Measurements from ENCODE around the gene CMSS1. TPM values are rescaled to one million over a fixed set of nuclear protein-coding genes. Genes with fewer than 3 reads are reported as not detected.

Gene CMSS1
- total RNA-seq, 1 experiment from 2014 or later: 64.1 TPM

DNA sequence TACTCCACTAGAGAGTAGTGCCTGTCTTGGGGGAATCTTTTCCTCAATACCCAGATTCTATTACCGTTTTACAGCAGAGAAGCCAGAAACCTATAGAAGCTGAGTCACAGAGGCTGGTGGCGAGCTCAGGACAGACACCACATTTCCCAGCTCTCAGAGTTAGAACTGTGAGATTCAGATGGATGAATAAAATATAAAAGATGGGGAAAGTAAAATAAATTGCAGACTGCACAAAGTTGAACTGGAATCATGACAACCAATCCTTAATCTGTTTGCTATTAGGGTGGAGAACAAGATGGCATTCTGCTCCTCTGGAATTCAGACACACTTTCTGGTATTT, 40.5 kb upstream of the CMSS1 start:
- Histone ChIP-seq H3K4me1 (ENCODE audit: control insufficient read depth in 1 of 2, insufficient read depth in 2 of 2, low read length in 2 of 2) (no peaks in the 10 kb centered on the region), H3K9me2 (ENCODE audit: insufficient read depth) (no peaks in the 10 kb centered on the region), H3K27ac (ENCODE audit: low read depth, low read length) (no peak overlapping the region), H2AFZ (ENCODE audit: low read depth, low read length, poor library complexity, severe bottlenecking) (no peak overlapping the region), H4K20me1 (ENCODE audit: insufficient read depth) (no peaks in the 10 kb centered on the region), H3K36me3 (ENCODE audit: control insufficient read depth in 1 of 2, insufficient read depth in 2 of 2, low read length in 2 of 2) (no peaks in the 10 kb centered on the region), H3K9me3 (ENCODE audit: control insufficient read depth in 1 of 2, insufficient read depth in 1 of 2, low read depth in 1 of 2, low read length in 2 of 2) (no peaks in the 10 kb centered on the region), H3K4me2 (ENCODE audit: low read length) (no peak overlapping the region), H3K4me3 (replicated peaks in 1 of 2; ENCODE audit: low read depth in 1 of 2, low read length in 2 of 2) (no peak overlapping the region), H3K9ac (ENCODE audit: low read length) (no peak overlapping the region), H3K27me3 (ENCODE audit: insufficient read depth, low read length) (peaks cover 58% of the 10 kb centered on the region), H3K79me2 (ENCODE audit: insufficient read depth, low read length) (no peaks in the 10 kb centered on the region)
- ChIA-PET CTCF (no interaction called here), POLR2A (no interaction called here), RAD21 (ENCODE audit: low non-redundant PET in 1 of 2, low total read pairs in 2 of 2, uncharacterized antibody in 2 of 2, unreplicated experiment in 2 of 2) (no interaction called here)
- TF ChIP-seq ZFX (IDR thresholded peaks at IDR 0.05) (no peak), TCF7L2 (IDR thresholded peaks at IDR 0.05; ENCODE audit: borderline replicate concordance, extremely low read depth, insufficient read depth, insufficient read length) (no peak), EZH2 (IDR thresholded peaks at IDR 0.05) (no peak), SIN3A (IDR thresholded peaks at IDR 0.05; ENCODE audit: low read depth) (no peak), EGR1 (IDR thresholded peaks at IDR 0.05; ENCODE audit: low read depth) (no peak), YY1 (IDR thresholded peaks at IDR 0.05; ENCODE audit: extremely low read depth, insufficient replicate concordance, low read depth, low read length) (no peak), CBX3 (IDR thresholded peaks at IDR 0.05; ENCODE audit: low read depth) (no peak), FOSL1 (IDR thresholded peaks at IDR 0.05; ENCODE audit: low read depth) (no peak)
- TF ChIP-seq, protein P1, sequence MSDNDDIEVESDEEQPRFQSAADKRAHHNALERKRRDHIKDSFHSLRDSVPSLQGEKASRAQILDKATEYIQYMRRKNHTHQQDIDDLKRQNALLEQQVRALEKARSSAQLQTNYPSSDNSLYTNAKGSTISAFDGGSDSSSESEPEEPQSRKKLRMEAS (IDR thresholded peaks at IDR 0.05): no peak
- DNase-seq (ENCODE audit: low read depth, low spot score) (no peak), ATAC-seq (no peak)
- BruUV-seq (replicated peaks): no TSS peak
- intact Hi-C loops (cut with micrococcal nuclease): no loop called here

DNA sequence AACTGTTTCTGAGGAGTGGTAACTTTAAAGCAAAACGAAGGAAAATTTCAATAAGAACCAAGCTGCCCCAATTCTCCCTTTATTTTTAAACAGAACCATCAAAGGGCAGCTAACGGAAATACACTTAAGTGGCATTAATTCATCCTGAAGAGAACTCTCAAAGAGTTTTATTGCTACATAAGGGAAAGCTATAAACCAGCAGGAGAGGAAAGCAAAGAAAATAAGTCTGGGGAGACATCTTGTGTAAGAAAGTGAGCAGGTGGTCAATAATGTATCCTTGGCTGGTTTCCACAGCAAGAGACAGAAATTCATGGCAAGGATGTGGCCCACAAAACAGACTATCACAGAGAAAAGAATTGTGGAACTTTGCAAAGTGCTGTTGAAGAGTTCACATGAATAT, 40.0 kb upstream of the CMSS1 start:
- RAD21 ChIA-PET (ENCODE audit: low non-redundant PET in 1 of 2, low total read pairs in 2 of 2, uncharacterized antibody in 2 of 2, unreplicated experiment in 2 of 2): no interaction called here
- ATAC-seq: no peak
- CTCF ChIA-PET: no interaction called here

More for the DNA sequence above, 40.0 kb upstream of the CMSS1 start:
- Histone ChIP-seq H3K36me3 (ENCODE audit: control insufficient read depth in 1 of 2, insufficient read depth in 2 of 2, low read length in 2 of 2) (no peaks in the 10 kb centered on the region), H3K27ac (ENCODE audit: low read depth, low read length) (no peak overlapping the region), H4K20me1 (ENCODE audit: insufficient read depth) (no peaks in the 10 kb centered on the region), H3K4me3 (replicated peaks in 1 of 2; ENCODE audit: low read depth in 1 of 2, low read length in 2 of 2) (no peak overlapping the region), H3K9ac (ENCODE audit: low read length) (no peak overlapping the region), H3K9me3 (ENCODE audit: control insufficient read depth in 1 of 2, insufficient read depth in 1 of 2, low read depth in 1 of 2, low read length in 2 of 2) (no peaks in the 10 kb centered on the region), H3K4me1 (ENCODE audit: control insufficient read depth in 1 of 2, insufficient read depth in 2 of 2, low read length in 2 of 2) (no peaks in the 10 kb centered on the region), H2AFZ (ENCODE audit: low read depth, low read length, poor library complexity, severe bottlenecking) (no peak overlapping the region), H3K79me2 (ENCODE audit: insufficient read depth, low read length) (no peaks in the 10 kb centered on the region), H3K4me2 (ENCODE audit: low read length) (no peak overlapping the region), H3K27me3 (ENCODE audit: insufficient read depth, low read length) (peaks cover 54% of the 10 kb centered on the region), H3K9me2 (ENCODE audit: insufficient read depth) (no peaks in the 10 kb centered on the region)
- intact Hi-C loops (cut with micrococcal nuclease): no loop called here
- POLR2A ChIA-PET: no interaction called here
- TF ChIP-seq RAD21 (IDR thresholded peaks at IDR 0.05; ENCODE audit: low read depth) (no peak), POLR2AphosphoS5 (IDR thresholded peaks at IDR 0.05; ENCODE audit: low read depth, low read length) (no peak), ZNF274 (IDR thresholded peaks at IDR 0.05; ENCODE audit: low read depth, low read length) (no peak), CEBPB (IDR thresholded peaks at IDR 0.05; ENCODE audit: low read depth) (no peak), EZH2 (IDR thresholded peaks at IDR 0.05) (no peak), JUND (IDR thresholded peaks at IDR 0.05) (no peak)
- TF ChIP-seq, protein P2, sequence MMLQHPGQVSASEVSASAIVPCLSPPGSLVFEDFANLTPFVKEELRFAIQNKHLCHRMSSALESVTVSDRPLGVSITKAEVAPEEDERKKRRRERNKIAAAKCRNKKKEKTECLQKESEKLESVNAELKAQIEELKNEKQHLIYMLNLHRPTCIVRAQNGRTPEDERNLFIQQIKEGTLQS (IDR thresholded peaks at IDR 0.05): no peak
- TF ChIP-seq, protein P1 (IDR thresholded peaks at IDR 0.05): no peak
- DNase-seq (ENCODE audit: low read depth, low spot score): no peak
- BruUV-seq (replicated peaks): no TSS peak
